ENCODE data around the gene DAGLB. TPM values are rescaled to one million over a fixed set of nuclear protein-coding genes. Genes with fewer than 3 reads are reported as not detected.

Gene DAGLB
- total and polyA plus RNA-seq, 2 of the 4 experiments (the other 2 are of a cell fraction), result 23.4 to 33.5 TPM

- no peak overlapping the region for H3K4me2 ChIP-seq (ENCODE audit: low read depth, low read length)
- no peak overlapping the region for H3K27ac ChIP-seq (ENCODE audit: insufficient read depth, low read length)
- no peak overlapping the region for H4K91ac ChIP-seq (ENCODE audit: insufficient read depth, low read depth, low read length)
- H2BK15ac ChIP-seq (ENCODE audit: low read depth, low read length), result no peak overlapping the region
- ChIA-PET POLR2A (ENCODE audit: unreplicated experiment) (no interaction called here), CTCF (no interaction called here)
- TF ChIP-seq MAFK (IDR thresholded peaks at IDR 0.05; ENCODE audit: low read depth, low read length) (no peak), BHLHE40 (IDR thresholded peaks at IDR 0.05; ENCODE audit: low read depth, low read length) (no peak), POLR2A (IDR thresholded peaks at IDR 0.05; ENCODE audit: low read depth, low read length) (no peak), RCOR1 (IDR thresholded peaks at IDR 0.05; ENCODE audit: insufficient replicate concordance, low read length) (no peak), CEBPB (IDR thresholded peaks at IDR 0.05; ENCODE audit: low read depth, low read length) (no peak), MXI1 (IDR thresholded peaks at IDR 0.05; ENCODE audit: borderline replicate concordance, low read depth, low read length) (no peak), NFE2L2 (IDR thresholded peaks at IDR 0.05; ENCODE audit: low read depth, low read length) (no peak), RAD21 (IDR thresholded peaks at IDR 0.05; ENCODE audit: low read length) (no peak), FOS (IDR thresholded peaks at IDR 0.05; ENCODE audit: low read depth, low read length) (no peak), SMC3 (IDR thresholded peaks at IDR 0.05; ENCODE audit: low read depth, low read length) (no peak), USF2 (IDR thresholded peaks at IDR 0.05; ENCODE audit: low read depth, low read length) (no peak), MAZ (IDR thresholded peaks at IDR 0.05; ENCODE audit: borderline replicate concordance, low read depth, low read length) (no peak), CHD1 (IDR thresholded peaks at IDR 0.05; ENCODE audit: low read depth, low read length) (no peak), CTCF (conservative IDR thresholded peaks at IDR 0.05; ENCODE audit: low read depth, low read length) (no peak), ELK1 (IDR thresholded peaks at IDR 0.05; ENCODE audit: borderline replicate concordance, low read depth, low read length) (no peak), RFX5 (IDR thresholded peaks at IDR 0.05; ENCODE audit: low read depth, low read length) (no peak)
- no peak overlapping the region for H2BK20ac ChIP-seq (ENCODE audit: low read depth, low read length)
- no peak overlapping the region for H3K18ac ChIP-seq (ENCODE audit: low read depth, low read length)
- H3K9ac ChIP-seq (ENCODE audit: low read depth, low read length), result no peak overlapping the region
- no peak overlapping the region for H4K5ac ChIP-seq (ENCODE audit: low read depth, low read length)
- intact Hi-C loops (cut with micrococcal nuclease) (no loop called here), in situ Hi-C loops (cut with MboI; ENCODE audit: low sequenced_read_pairs) (no loop called here), dilution Hi-C loops (cut with HindIII; ENCODE audit: low sequenced_read_pairs, unreplicated experiment) (no loop called here)
- H3K56ac ChIP-seq (ENCODE audit: extremely low read depth, insufficient read depth, low read length), result no peak overlapping the region
- 0 out of 4 replicates have a peak overlapping the region, but pooled peaks of 1 of the 2 experiments have one; percentile 19 for H4K8ac ChIP-seq (ENCODE audit: low read depth in 2 of 2, low read length in 2 of 2)
- no peak overlapping the region for H2BK120ac ChIP-seq (ENCODE audit: low read depth, low read length)
- no peaks in the 10 kb centered on the region for H3K27me3 ChIP-seq (ENCODE audit: control insufficient read depth, insufficient read depth, low read length)
- H4K20me1 ChIP-seq (ENCODE audit: insufficient read depth, low read length), result peaks cover 21% of the 10 kb centered on the region
- H2AK5ac ChIP-seq (ENCODE audit: low read depth, low read length), result no peak overlapping the region
- DNase-seq, result no peak
- ATAC-seq (ENCODE audit: low read depth), result no peak
- no peak overlapping the region for H2AFZ ChIP-seq (replicated peaks; ENCODE audit: low read length, poor library complexity)
- no peak overlapping the region for H3K14ac ChIP-seq (replicated peaks; ENCODE audit: low read depth, low read length)
- H3K23ac ChIP-seq (ENCODE audit: low read depth, low read length), result no peak overlapping the region
- no TSS peak for BruUV-seq (replicated peaks)
- no peaks in the 10 kb centered on the region for H3K4me1 ChIP-seq (ENCODE audit: control insufficient read depth, insufficient read depth, low read length)
- no peak overlapping the region for H2AK9ac ChIP-seq (replicated peaks; ENCODE audit: low read depth, low read length, poor library complexity)
- 93% methylated on average over 2 of the region's 6 CpGs; no CpG with 5 or more reads in 1 of the 2 experiments for WGBS, 2 experiments (ENCODE audit: extremely low coverage in 2 of 2, insufficient read length in 1 of 2)
- H2BK5ac ChIP-seq (ENCODE audit: low read depth, low read length, poor library complexity, severe bottlenecking), result no peak overlapping the region
- H3K36me3 ChIP-seq (ENCODE audit: control insufficient read depth, insufficient read depth, low read length), result peaks cover 28% of the 10 kb centered on the region
- peaks cover 12 to 32% of the 10 kb centered on the region in 2 experiments; a peak in 3 of 4 replicates for H3K79me1 ChIP-seq (ENCODE audit: low read depth in 1 of 2, low read length in 2 of 2)
- no peak overlapping the region for H3K4ac ChIP-seq (ENCODE audit: low read depth, low read length)
- H3K4me3 ChIP-seq (ENCODE audit: insufficient read depth, low read depth, low read length), result no peak overlapping the region
- peaks cover 3% of the 10 kb centered on the region; the same call in 1 of the 2 replicates for H3K9me1 ChIP-seq (ENCODE audit: insufficient read depth, low read length)
- no peaks in the 10 kb centered on the region for H3K9me3 ChIP-seq (ENCODE audit: control insufficient read depth, insufficient read depth, low read length)
Observed at GRCh38 chr7:6460303-6460702, 12.5 kb upstream of the DAGLB start.

Measured in IMR-90 (cell line).